SK-MEL-5 (cell line): Measurements from ENCODE around the gene ARL6IP4. TPM values are rescaled to one million over a fixed set of nuclear protein-coding genes. Genes with fewer than 3 reads are reported as not detected.

Experiments used
- DNase-seq: peaks from one replicate; pipeline ENCODE4 v3.0.0-alpha.2; 2016; ENCODE audit warnings: low read depth, low spot score
- in situ Hi-C: cut with HindIII; loops from 2 replicates; pipeline ENCODE4 v1.10.0; 2016; ENCODE audit warnings: low sequenced_read_pairs, high pct_unique_total_duplicates, low pct_unique_long_range_greater_than_20kb
- total RNA-seq: library from RNA; depleted of rRNA; stranded (reverse); fragments of >200 nt; shearing (Covaris generic); gene quantifications from 2 replicates; pipeline ENCODE4 v1.2.3, GENCODE V29; 2014

Gene ARL6IP4
- total RNA-seq, 1 experiment from 2014 or later = 148 TPM

DNA sequence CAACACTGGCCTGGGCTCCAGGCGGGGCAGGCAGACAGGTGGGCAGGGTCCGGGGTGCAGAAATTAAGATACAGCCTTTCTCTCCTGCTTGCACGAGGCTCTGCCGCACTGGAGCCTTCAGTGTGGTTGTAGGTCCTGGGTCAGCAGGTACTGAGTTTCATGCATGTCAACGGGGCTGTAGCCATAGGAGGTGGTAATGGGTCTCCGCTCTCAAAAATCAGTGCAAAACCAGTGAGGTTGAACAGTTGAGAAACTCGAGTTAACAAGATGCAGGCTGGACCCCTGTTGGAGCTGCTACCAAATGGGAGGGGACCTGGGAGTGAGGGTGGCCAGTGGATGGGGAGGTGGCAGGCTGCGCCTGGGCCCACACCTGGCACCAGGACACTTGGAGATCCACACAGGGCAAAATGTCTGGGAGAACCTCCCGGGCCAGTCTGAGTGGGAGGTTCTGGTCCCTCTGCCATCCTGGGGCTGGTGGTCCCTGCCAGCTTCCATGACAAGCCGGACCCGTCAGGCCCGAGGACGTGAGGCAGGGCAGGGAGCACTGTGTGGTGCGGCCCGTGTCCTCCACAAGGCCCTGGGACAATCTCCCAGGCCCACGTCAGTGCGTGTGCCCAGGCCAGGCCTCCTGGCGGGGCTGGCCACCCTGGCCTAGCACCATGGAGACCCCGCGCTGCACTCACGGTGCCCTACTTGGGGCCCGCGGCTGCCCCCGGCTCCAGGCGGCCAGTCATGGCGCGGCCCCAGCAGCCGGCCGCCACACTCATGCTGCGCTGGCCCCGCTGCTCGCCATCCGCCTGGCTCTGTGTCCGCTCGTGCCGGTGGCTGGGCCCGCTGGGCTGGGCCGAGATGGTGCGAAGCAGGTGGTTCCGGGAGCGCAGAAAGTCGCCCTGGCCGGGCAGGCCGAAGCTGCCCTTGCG is 5.1 kb downstream of the ARL6IP4 start:
- DNase-seq = no peak
- in situ Hi-C loops = no loop called here

DNA sequence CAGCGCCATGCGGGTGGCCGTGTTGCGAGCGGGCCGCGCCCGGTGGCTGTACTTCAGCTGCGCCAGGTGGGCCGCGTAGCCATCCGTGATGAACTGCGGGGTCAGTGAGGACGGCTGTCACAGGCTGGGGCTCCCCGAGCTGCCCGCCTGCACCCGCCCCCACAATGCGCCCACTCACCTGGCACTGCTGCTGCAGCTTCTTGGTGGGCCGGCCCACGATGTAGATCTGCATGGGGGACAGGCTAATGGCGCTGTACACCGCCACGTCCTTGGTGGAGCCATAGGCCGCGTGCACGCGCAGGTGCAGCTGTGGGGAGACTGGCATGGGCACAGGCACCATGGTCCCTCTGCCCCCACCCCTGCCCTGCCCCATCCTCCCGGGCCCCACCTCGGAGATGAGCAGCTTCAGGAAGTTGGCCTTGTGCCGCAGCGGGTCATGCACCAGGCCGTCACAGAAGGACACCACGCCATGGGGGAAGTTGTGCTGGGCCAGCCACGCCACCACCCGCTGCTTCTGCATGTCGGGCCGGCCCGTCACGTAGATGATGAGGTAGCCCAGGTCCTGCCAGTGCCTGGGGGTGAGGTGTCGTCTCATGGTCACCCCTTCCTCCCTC is 5.9 kb downstream of the ARL6IP4 start:
- DNase-seq = no peak
- in situ Hi-C loops = no loop called here

DNA sequence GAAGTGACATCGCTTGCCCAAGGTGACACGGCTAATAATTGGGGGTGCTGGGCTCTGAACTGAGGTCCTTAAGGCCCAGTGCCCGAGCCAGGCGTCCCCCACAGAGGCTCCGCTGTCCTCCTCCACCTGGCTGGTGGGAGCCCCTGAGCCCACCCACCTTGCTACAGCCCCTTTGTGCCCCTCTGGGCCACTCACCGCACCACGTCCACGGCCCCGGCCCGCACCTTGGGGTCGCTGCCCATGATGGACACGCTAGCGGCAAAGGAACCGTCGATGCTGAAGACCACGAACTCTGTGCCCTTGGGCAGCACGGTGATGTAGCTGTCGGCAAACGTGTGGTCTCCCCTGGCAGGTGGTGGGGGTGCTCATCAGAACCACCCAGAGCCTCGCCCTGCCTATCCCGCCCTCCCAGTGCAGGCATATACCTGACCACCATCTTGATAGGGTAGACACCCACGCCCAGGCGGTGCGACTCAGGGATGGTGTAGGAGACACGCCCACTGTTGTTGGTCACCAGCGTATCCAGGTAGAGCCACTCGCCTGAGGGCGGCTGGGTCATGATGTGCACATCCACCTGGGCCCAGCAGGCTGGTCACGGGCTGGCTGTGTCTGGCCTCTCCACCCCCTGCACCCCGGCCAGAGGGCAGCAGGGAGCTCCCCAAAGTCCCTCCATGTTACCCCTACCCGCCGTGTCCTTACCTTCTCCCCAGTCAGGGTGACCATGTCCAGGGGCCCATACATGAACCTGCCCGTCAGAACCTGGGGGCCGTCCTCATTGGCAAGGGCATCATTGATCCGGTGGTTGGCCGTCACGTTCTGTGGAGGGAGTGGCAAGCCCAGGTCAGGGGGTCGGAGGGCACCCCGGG is 6.8 kb downstream of the ARL6IP4 start:
- in situ Hi-C loops = no loop called here
- DNase-seq = no peak

DNA sequence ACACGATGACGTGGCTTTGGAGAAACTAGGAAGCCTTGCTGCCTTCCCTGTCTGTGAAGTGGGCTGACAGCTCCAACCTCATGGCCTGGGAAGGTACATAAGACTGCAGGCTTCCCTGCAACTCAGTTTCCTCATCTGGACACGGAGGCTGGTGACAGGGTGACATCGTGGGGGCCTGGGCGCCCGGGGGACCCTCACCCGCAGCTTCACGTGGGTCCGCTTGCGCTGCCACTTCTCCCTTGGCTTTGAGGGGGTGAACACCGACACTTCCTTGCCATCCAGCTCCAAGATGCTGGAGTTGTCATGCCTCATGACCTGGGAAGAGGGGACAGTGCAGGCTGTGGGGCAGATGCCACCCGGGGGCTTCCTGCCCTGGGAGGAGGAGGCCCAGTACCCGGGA is 7.6 kb downstream of the ARL6IP4 start:
- in situ Hi-C loops = no loop called here
- no peak for DNase-seq

DNA sequence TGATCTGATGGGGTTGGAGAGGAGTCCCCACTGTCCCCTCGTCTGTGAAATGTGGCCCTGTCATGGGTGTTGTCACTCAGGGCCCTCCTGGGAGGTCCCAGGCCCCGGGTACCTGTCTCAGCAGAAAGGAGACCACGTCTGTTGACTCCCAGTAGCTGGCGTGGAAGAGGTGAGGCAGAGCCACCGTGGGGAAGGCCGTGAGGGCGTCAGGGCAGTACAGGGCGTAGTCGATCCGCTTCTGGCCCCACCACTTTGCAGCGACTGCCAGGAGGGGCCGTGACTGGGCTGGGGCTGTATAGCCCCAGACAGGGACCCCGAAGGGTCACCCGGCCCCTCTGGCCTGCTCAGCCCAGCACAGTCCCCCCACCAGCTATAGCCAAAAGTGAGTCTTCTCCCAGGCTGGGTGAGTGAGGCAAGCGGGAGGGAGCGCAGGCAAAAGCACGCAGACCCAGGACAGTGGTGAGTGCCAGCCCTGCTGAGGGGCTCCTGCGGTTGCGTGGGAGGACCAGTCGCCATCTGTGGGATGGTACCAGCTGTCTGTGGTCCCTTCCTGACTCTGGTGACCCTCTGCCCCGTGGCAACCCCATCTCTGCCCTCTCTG is 8.2 kb downstream of the ARL6IP4 start:
- no peak for DNase-seq
- in situ Hi-C loops = no loop called here

DNA sequence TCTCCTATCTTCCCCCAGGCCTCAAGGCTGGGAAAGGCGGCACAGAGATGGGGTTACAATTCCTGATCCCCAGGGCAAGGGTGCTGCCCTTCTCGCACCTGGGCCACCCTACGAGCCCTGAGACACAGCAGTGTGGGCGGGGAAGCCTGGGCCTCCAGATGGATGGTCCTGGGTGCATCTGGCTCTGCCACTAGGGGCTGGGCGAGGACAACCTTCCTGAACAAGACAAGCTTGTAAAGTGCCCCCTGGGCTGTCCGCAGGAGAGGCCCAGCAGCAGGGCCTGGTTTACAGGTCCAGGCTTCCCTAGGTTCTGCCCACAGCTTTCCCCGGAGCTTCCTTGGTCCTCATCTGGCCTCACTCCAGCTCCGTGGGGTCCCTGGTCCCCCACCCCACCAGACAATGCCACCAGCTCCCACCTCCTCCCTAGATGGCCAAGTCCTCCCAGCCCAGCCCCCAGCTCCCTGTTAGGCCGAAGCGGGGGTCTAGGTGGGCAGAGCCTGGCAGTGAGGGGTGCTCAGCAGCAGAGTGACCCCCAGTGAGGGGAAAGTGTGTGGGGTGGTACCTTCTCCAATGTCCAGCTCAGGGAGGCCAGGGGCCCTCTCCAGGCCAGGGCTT is 8.9 kb downstream of the ARL6IP4 start:
- in situ Hi-C loops = no loop called here
- no peak for DNase-seq

DNA sequence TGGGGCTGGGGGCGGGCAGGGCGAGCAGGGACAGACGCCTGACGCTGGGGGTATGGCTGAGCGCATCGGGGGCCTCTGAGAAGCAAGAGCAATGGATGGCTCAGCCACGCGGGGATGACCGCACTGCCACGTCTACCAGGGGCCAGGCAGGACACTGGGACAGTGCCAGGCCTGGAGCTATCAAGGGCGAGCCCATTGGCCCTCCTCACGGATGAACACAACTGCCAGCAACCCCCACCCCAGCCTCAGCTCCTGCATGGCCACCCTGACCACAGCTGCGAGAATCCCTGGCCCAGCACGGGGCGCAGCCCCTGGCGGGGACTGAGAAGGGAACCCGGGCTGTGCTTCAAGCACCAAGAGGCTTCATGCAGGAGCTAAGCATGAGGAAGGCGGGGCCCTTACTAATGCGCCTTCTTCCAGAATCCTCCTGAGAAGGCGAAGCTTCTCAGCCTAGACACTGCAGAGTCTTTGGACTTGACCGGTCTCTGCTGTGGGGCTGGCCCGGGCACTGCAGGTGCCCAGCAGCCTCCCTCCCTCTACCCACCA is 9.5 kb downstream of the ARL6IP4 start:
- in situ Hi-C loops = no loop called here
- no peak for DNase-seq

DNA sequence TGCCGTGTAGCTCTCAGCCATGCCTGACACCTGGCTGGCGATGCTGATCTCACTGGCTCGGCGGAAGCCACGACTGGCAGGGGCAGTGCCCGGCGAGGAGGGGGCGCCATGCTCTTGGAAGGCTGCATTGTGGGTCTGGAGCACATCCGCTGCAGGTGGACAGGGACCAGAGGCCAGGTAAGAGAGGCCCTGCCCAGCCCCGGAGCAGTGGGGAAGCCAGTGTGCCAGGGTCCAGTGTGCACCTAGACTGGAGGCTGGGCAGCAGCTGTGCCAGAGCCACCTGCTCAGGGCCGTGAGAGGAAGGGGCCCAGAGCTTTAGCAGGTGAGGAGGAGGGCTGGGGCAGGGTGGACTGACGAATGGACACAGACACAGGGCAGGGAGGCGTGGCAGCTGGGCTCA is 10.1 kb downstream of the ARL6IP4 start:
- in situ Hi-C loops = no loop called here

DNA sequence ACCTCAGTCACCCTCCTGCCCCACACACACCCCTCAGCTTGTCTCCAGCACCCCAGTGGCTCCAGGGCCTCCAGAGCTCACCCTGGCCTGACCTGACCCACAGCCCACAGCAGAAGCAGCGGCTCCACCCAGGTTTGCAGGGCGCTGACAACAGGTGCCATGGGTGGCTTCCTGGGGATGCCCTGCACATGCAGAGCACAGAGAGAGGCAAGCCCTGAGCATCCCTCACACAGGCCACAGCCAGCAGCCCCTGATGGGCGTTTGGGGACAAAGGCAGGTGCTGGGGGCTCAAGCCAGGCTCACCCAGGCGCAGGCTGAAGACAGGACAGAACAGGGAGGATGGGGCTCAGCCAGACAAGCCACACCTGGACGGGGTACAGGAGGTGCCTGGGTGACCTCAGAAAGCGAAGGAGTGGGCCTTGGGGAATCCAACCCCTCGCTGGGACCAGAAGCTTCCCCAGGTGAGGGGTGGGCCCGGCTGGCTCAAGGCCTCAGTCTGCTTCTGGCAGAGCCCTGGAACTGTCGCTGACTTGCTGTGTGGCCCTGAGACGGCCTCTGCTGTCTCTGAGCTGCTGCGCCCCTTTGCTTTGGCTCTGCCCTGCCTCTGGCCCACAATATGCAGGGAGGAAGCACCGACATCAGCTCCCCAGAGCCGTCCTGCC is 10.6 kb downstream of the ARL6IP4 start:
- in situ Hi-C loops = no loop called here
- DNase-seq = no peak

More for the DNA sequence above, 10.1 kb downstream of the ARL6IP4 start:
- no peak for DNase-seq

DNA sequence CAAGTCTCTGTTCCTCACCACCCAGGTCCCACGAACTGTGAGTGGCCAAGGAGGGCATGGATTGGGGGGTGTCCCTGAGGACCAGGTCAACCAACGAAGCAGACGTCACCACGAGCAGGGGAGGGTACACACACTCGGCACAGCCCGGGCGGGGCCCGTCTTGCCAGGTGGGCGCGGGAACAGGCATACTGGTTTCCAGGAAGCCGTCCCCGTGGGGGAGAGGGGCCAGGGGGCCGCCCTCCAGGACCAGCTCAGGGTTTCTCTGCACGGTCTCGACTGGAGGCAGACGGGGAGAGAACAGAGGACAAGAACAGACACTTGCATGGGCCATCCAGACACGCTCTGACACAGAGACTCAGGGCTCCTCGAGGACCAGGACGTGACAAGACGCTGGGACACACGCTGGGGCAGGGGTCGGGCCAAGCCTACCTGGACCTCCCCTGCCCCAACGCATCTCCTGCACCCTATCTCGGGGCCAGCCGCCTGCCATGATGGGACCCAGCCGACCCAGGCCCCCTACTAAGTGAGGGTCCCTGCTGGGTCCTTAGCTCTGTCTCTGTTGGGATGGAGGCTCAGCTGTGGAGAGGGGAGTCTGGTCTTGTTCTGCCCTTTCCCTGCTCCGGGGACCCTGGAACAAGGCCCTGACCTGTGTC is 11.3 kb downstream of the ARL6IP4 start:
- no peak for DNase-seq
- in situ Hi-C loops = no loop called here

DNA sequence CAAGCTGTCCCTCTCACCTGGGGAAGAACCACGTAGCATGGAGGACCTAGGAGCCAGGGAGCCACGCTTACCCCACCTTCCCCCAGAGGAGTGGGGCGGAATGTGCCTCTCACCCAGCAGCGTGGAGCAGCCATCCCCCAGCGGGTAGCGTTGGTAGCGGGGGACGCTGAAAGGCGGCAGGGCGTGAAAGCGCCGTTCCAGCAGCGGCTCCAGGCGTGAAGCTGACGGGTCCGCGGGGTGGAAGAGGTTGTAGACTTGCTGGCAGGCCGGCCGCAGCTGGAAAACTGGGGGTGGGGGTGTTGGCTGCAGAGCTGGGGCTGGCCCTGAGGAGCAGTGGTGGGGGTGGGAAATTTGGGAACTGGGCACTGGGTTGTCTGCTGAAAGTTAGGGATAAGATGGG is 11.9 kb downstream of the ARL6IP4 start:
- in situ Hi-C loops = no loop called here
- DNase-seq = no peak

DNA sequence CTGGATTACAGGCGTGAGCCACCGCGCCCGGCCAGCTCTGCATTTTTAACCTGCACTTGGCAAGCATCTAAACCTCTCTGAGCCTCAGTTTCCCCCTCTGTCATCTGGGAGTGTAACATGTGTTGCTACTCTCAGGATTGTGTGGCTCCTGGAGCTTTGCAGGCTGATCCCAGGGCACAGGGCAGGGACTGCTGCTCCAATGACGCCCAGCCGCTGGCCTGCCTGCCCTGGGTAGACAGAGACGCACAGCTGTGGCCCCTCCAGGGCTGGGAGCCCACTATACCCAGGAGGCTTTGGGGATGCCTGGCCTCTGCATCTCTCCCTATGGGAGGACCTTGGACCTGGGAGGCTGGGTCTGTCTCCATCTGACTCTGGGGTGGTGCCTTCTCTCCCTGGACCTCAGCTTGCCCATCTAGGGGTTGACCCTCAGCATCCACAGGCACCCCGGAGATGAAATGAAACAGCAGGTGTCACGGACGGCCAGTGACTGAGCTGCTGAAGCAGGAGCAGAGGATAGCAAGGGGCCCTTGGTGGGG is 13.7 kb downstream of the ARL6IP4 start:
- DNase-seq = no peak
- in situ Hi-C loops = no loop called here

DNA sequence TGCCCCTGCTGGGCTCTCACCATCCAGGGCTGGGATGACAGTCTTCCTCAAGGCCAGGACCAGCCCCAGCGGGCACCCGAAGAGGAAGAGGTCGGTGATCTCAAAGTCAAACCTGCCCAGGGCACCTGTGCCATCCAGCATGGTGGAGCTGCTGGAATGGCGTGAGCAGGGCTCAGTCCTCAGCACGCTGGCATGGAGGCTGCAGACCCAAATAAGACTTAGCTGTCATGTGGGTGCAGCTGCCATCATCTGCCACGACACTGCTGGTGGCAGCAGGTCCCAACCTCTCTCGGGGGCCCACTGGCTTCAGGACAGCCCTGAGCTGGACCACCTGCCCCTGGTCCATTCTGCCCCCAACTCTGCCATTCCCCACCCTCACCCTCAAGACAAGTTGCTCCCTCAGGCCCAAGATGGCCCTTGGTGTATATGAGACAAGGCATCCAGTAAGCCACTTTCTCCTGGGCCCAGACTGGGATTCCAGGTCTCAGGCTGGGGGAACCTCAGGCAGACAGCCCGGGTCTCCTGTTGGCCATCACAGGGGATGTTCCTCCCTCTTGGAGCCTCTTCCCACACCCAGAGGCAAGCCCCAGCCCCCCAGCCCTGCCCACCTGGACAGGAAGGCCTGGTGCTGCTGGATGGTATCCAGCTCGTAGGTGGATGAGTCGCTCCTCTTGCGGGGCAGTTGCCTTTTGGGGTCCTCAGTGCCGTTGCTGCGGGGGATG is 14.5 kb downstream of the ARL6IP4 start:
- DNase-seq = no peak
- in situ Hi-C loops = no loop called here

DNA sequence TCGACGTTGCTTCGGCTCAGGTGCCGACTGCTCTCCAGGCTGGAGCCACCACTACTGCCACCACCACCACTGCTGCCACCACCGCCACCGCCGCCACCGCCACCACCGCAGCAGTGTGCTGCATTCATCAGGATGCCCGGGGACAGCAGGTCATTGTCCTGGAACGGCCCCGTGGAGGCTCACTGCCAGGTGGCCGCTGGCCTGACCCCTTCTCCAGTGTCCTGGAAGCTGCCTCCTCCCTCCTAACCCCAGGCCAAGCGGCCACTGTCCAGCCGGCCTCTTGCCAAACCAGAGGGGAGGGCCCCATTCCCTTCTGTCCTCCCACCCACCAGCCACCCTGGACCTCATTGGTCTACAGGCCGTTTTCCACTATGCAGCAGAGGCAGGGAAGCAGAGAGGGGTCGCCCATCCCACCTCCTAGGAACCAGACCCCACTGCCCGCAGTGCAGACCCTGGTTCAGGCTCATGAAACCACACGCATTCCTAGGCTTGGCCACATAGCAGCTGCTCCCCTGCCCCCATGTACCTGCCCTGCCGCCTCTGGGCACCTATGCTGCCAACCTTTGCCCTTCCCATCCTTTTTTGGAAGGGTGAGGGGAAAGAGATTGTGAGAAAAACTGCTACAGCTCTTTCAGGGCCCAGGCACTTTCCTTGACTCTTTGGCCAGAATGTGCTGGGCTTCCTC is 15.2 kb downstream of the ARL6IP4 start:
- DNase-seq = no peak
- in situ Hi-C loops = no loop called here

DNA sequence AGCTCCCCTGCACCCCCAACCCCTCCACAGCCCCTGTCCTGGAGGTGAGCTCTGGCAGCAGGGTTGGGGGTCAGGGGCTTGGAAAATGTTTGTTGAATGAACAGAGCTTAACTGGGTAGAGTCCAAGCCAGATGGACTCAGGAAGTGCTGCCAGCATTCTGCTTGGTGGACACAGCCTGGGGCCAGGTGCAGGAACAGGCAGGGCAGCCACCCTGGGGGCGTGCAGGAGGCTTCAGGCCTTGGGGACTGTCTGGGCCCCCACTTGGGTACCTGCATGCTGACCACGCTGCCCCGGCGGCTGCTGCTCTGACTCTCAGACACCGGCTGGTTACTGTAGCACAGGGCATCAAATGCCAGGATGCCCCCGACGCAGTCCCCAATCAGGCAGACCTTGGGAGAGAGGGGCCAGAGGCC is 15.7 kb downstream of the ARL6IP4 start:
- in situ Hi-C loops = no loop called here
- DNase-seq = no peak
